Astrocyte (in vitro differentiated cells and primary cell): ENCODE results near the gene TNFRSF25. TPM values are rescaled to one million over a fixed set of nuclear protein-coding genes. Genes with fewer than 3 reads are reported as not detected.

Experiments
- DNase-seq: peaks from one replicate; pipeline ENCODE4 v3.0.0-alpha.2; 2010; ENCODE audit warnings: low read depth
- FAIRE-seq: peaks from 2 replicates; lab custom pipeline; 2011; peaks lifted over from hg19 to GRCh38; lab: Jason Lieb, UNC
- H2AFZ ChIP-seq: 2 replicates; pipeline ENCODE4 v1.6.0; 2012; ENCODE audit warnings: low read depth, low read length, inconsistent platforms
- H3K27ac ChIP-seq: 2 replicates; pipeline ENCODE4 v1.5.1; 2011; ENCODE audit warnings: low read depth, low read length, inconsistent platforms
- H3K27me3 ChIP-seq: 2 replicates; pipeline ENCODE4 v1.6.0; 2011; ENCODE audit warnings: low read length, inconsistent platforms; ENCODE audit not compliant: insufficient read depth
- H3K36me3 ChIP-seq: 2 replicates; pipeline ENCODE4 v1.5.1; 2011; ENCODE audit warnings: low read length, inconsistent platforms; ENCODE audit not compliant: insufficient read depth
- H3K4me1 ChIP-seq: 2 replicates; pipeline ENCODE4 v1.5.1; 2011; ENCODE audit warnings: low read length, inconsistent platforms; ENCODE audit not compliant: insufficient read depth
- H3K4me2 ChIP-seq: 2 replicates; pipeline ENCODE4 v1.6.0; 2012; ENCODE audit warnings: low read length, inconsistent platforms
- H3K4me3 ChIP-seq: 2 replicates; pipeline ENCODE4 v1.5.1; 2011; ENCODE audit warnings: low read depth, mild to moderate bottlenecking, low read length, inconsistent platforms; ENCODE audit not compliant: insufficient read depth
- H3K79me2 ChIP-seq: 2 replicates; pipeline ENCODE4 v1.6.0; 2012; ENCODE audit warnings: mild to moderate bottlenecking, low read length, inconsistent platforms; ENCODE audit not compliant: insufficient read depth
- H3K9ac ChIP-seq: 2 replicates; pipeline ENCODE4 v1.6.0; 2012; ENCODE audit warnings: mild to moderate bottlenecking, low read length, inconsistent platforms
- H3K9me3 ChIP-seq: 2 replicates; pipeline ENCODE4 v1.5.1; 2012; ENCODE audit warnings: low read depth, mild to moderate bottlenecking, low read length, inconsistent platforms; ENCODE audit not compliant: insufficient read depth
- H4K20me1 ChIP-seq: 2 replicates; pipeline ENCODE4 v1.6.0; 2012; ENCODE audit warnings: low read length, inconsistent platforms; ENCODE audit not compliant: insufficient read depth
- H3K27ac Mint-ChIP-seq: one replicate; pipeline ENCODE4 v1.8.0; 2021; ENCODE audit warnings: mild to moderate bottlenecking, mixed read lengths; ENCODE audit not compliant: unreplicated experiment
- H3K27me3 Mint-ChIP-seq: one replicate; pipeline ENCODE4 v1.8.0; 2021; ENCODE audit warnings: low read depth, mixed read lengths; ENCODE audit not compliant: unreplicated experiment
- H3K36me3 Mint-ChIP-seq: one replicate; pipeline ENCODE4 v1.8.0; 2021; ENCODE audit warnings: low read depth, mixed read lengths; ENCODE audit not compliant: unreplicated experiment
- H3K4me1 Mint-ChIP-seq: one replicate; pipeline ENCODE4 v1.8.0; 2021; ENCODE audit warnings: low read depth, mixed read lengths; ENCODE audit not compliant: unreplicated experiment
- H3K4me3 Mint-ChIP-seq: one replicate; pipeline ENCODE4 v1.8.0; 2021; ENCODE audit warnings: mild to moderate bottlenecking, moderate library complexity, mixed read lengths; ENCODE audit not compliant: unreplicated experiment
- H3K9me3 Mint-ChIP-seq: one replicate; pipeline ENCODE4 v1.8.0; 2021; ENCODE audit warnings: mild to moderate bottlenecking, mixed read lengths; ENCODE audit not compliant: unreplicated experiment
- EZH2 ChIP-seq: IDR thresholded peaks from 2 replicates; pipeline ENCODE4 v1.6.1; 2012; ENCODE audit warnings: mild to moderate bottlenecking, low read length, inconsistent platforms; ENCODE audit not compliant: insufficient read depth
- total RNA-seq: library from RNA; stranded (reverse); gene quantifications from 2 replicates; pipeline ENCODE4 v1.2.1, GENCODE V29; 2021
- TF ChIP-seq, protein P1 (sequence below): IDR thresholded peaks from 2 replicates; pipeline ENCODE4 v1.5.1; 2011; ENCODE audit warnings: low read depth, mild to moderate bottlenecking, inconsistent platforms, low read length, moderate library complexity; ENCODE audit not compliant: insufficient read depth

TNFRSF25 gene
- total RNA-seq, 1 donor from 2014 or later, result 18.8 TPM

DNA sequence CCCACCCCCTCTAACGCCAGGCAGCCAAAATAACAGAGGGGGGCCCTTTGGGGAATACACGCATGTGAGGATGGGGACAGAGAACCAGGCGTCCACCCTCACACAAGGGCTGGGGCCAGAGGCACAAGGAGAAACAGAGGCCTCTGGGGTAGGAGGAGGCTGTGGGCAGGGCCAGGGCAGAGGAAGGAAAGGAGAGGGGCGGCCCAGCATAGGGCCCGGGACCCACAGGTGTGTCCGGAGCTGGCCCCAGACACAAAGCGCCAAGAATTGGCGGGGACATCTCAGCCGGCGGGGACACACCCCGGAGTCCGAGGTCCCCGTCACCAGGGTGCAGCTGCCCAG, 18.8 kb upstream of the TNFRSF25 start:
- peaks cover 24% of the 10 kb centered on the region for H3K4me1 ChIP-seq
- Mint-ChIP-seq H3K36me3 (peaks cover 2% of the 10 kb centered on the region), H3K4me1 (peaks cover 2% of the 10 kb centered on the region), H3K4me3 (peak overlapping the region; percentile 80), H3K27me3 (no peaks in the 10 kb centered on the region), H3K27ac (no peak overlapping the region), H3K9me3 (no peaks in the 10 kb centered on the region)
- H3K9ac ChIP-seq, result peak overlapping the region; percentile 80
- no peak overlapping the region for H3K27ac ChIP-seq
- H2AFZ ChIP-seq, result peak overlapping the region; percentile 60
- peak overlapping the region; percentile 60 for H3K4me3 ChIP-seq
- peaks cover 72% of the 10 kb centered on the region for H3K79me2 ChIP-seq
- peaks cover 34% of the 10 kb centered on the region for H4K20me1 ChIP-seq
- TF ChIP-seq, protein P1, sequence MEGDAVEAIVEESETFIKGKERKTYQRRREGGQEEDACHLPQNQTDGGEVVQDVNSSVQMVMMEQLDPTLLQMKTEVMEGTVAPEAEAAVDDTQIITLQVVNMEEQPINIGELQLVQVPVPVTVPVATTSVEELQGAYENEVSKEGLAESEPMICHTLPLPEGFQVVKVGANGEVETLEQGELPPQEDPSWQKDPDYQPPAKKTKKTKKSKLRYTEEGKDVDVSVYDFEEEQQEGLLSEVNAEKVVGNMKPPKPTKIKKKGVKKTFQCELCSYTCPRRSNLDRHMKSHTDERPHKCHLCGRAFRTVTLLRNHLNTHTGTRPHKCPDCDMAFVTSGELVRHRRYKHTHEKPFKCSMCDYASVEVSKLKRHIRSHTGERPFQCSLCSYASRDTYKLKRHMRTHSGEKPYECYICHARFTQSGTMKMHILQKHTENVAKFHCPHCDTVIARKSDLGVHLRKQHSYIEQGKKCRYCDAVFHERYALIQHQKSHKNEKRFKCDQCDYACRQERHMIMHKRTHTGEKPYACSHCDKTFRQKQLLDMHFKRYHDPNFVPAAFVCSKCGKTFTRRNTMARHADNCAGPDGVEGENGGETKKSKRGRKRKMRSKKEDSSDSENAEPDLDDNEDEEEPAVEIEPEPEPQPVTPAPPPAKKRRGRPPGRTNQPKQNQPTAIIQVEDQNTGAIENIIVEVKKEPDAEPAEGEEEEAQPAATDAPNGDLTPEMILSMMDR, result no peak
- peak overlapping the region; percentile 92 for H3K4me2 ChIP-seq
- no peaks in the 10 kb centered on the region for H3K36me3 ChIP-seq
- no peaks in the 10 kb centered on the region for H3K9me3 ChIP-seq
- DNase-seq (no peak), FAIRE-seq (no peak)
- no peaks in the 10 kb centered on the region for H3K27me3 ChIP-seq

DNA sequence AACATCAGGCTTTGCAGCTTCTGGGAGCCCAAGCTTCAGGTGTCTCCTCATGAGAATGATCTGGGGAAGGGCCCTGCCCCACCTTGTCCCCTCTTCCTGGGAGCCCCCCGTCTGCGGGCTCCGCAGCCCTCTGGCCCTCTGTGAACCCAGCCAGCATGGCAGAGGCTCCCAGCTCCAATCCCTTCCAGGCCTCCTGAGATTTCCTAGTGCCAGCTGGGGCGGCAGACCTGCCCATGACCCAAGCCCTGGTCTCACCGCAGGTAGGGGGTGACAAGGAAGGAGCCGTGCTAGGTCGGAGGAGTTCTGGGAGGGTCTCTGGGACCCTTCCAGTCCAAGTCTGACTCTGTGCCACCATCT, 17.8 kb upstream of the TNFRSF25 start:
- H2AFZ ChIP-seq, result no peak overlapping the region
- peaks cover 62% of the 10 kb centered on the region for H3K79me2 ChIP-seq
- H3K27ac ChIP-seq, result no peak overlapping the region
- no peaks in the 10 kb centered on the region for H3K9me3 ChIP-seq
- peaks cover 27% of the 10 kb centered on the region for H4K20me1 ChIP-seq
- Mint-ChIP-seq H3K9me3 (no peaks in the 10 kb centered on the region), H3K27me3 (no peaks in the 10 kb centered on the region), H3K36me3 (peaks cover 2% of the 10 kb centered on the region), H3K4me3 (peak overlapping the region; percentile 51), H3K4me1 (no peaks in the 10 kb centered on the region), H3K27ac (no peak overlapping the region)
- H3K4me2 ChIP-seq, result no peak overlapping the region
- DNase-seq (no peak), FAIRE-seq (no peak)
- H3K4me3 ChIP-seq, result no peak overlapping the region
- no peak overlapping the region for H3K9ac ChIP-seq
- no peak for TF ChIP-seq EZH2
- TF ChIP-seq, protein P1, result no peak
- no peaks in the 10 kb centered on the region for H3K27me3 ChIP-seq
- no peaks in the 10 kb centered on the region for H3K36me3 ChIP-seq
- H3K4me1 ChIP-seq, result peaks cover 13% of the 10 kb centered on the region

- no peak overlapping the region for H3K4me3 Mint-ChIP-seq
Observed at GRCh38 chr1:6483017-6483760, 17.2 kb upstream of the TNFRSF25 start.

More at GRCh38 chr1:6483017-6483760, 17.2 kb upstream of the TNFRSF25 start:
- FAIRE-seq (no peak), DNase-seq (no peak)
- H4K20me1 ChIP-seq, result peaks cover 27% of the 10 kb centered on the region
- Mint-ChIP-seq H3K9me3 (no peaks in the 10 kb centered on the region), H3K4me1 (no peaks in the 10 kb centered on the region), H3K27ac (no peak overlapping the region), H3K27me3 (no peaks in the 10 kb centered on the region), H3K36me3 (peaks cover 2% of the 10 kb centered on the region)
- peaks cover 8% of the 10 kb centered on the region for H3K4me1 ChIP-seq
- no peak overlapping the region for H3K4me2 ChIP-seq
- H3K27ac ChIP-seq, result no peak overlapping the region
- peaks cover 56% of the 10 kb centered on the region for H3K79me2 ChIP-seq
- TF ChIP-seq, protein P1, result no peak
- TF ChIP-seq EZH2, result no peak
- no peak overlapping the region for H3K4me3 ChIP-seq
- H2AFZ ChIP-seq, result no peak overlapping the region
- no peaks in the 10 kb centered on the region for H3K9me3 ChIP-seq
- H3K27me3 ChIP-seq, result no peaks in the 10 kb centered on the region
- H3K9ac ChIP-seq, result no peak overlapping the region
- no peaks in the 10 kb centered on the region for H3K36me3 ChIP-seq
